ENCODE results near the gene RPL7L1.

DNA sequence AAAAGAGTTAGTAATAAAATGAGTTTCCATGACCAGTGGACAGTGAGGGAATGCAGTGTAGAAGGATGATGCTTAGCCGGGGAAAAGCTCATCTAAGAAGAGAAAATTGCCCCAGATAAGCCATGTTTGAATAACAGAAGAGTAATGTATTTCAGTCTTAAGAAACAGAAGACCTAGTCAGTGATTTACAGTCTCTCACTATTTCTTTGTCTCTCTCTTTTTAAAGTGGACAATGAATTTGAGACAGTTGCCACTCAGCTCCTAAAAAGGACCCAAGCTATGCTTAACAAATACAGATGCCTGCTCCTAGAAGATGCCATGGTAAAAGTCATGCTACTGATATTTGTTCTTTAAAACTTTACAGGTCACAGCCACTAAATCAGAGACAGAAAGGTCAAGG, 19.4 kb upstream of the RPL7L1 start:
- TF ChIP-seq, protein P1, sequence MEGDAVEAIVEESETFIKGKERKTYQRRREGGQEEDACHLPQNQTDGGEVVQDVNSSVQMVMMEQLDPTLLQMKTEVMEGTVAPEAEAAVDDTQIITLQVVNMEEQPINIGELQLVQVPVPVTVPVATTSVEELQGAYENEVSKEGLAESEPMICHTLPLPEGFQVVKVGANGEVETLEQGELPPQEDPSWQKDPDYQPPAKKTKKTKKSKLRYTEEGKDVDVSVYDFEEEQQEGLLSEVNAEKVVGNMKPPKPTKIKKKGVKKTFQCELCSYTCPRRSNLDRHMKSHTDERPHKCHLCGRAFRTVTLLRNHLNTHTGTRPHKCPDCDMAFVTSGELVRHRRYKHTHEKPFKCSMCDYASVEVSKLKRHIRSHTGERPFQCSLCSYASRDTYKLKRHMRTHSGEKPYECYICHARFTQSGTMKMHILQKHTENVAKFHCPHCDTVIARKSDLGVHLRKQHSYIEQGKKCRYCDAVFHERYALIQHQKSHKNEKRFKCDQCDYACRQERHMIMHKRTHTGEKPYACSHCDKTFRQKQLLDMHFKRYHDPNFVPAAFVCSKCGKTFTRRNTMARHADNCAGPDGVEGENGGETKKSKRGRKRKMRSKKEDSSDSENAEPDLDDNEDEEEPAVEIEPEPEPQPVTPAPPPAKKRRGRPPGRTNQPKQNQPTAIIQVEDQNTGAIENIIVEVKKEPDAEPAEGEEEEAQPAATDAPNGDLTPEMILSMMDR (IDR thresholded peaks at IDR 0.05), result no peak
- TF ChIP-seq POLR2A (IDR thresholded peaks at IDR 0.05), result no peak
- no peak for TF ChIP-seq POLR2AphosphoS5 (IDR thresholded peaks at IDR 0.05)
